NCI-H82 treated with DMSO at 0.1 percent for 48 hours (cell line): ENCODE data around the gene SMU1.

ENCODE experiments used
- DNase-seq: peaks from one replicate; lab custom pipeline; 2025; ENCODE audit not compliant: unreplicated experiment; lab: John Stamatoyannopoulos, UW

SMU1 gene

GRCh38 chr9:33046061-33046460 is 30.4 kb downstream of the SMU1 start:
- no peak for DNase-seq

- peak; percentile 45 for DNase-seq
Measured at GRCh38 chr9:33044677-33045282, 31.7 kb downstream of the SMU1 start.

- DNase-seq = peak; percentile 45
Measured at GRCh38 chr9:33044162-33044673, 32.3 kb downstream of the SMU1 start.

GRCh38 chr9:33043671-33044070 is 32.8 kb downstream of the SMU1 start:
- DNase-seq = no peak

GRCh38 chr9:33042473-33042872 is 34.0 kb downstream of the SMU1 start:
- DNase-seq = no peak

- DNase-seq = no peak
Measured at GRCh38 chr9:33041432-33042188, 34.9 kb downstream of the SMU1 start.

- DNase-seq = no peak
Measured at GRCh38 chr9:33040792-33041431, 35.6 kb downstream of the SMU1 start.

- DNase-seq = no peak
Measured at GRCh38 chr9:33032865-33033264, 43.6 kb downstream of the SMU1 start.

GRCh38 chr9:33032292-33032691 is 44.2 kb downstream of the SMU1 start:
- DNase-seq = no peak

GRCh38 chr9:33030285-33030684 is 46.2 kb downstream of the SMU1 start:
- DNase-seq = no peak

GRCh38 chr9:33029231-33029786 is 47.2 kb downstream of the SMU1 start:
- no peak for DNase-seq

GRCh38 chr9:33025572-33026342 is 50.7 kb downstream of the SMU1 start:
- DNase-seq = peak; percentile 26

- DNase-seq = peak; percentile 55
Measured at GRCh38 chr9:33024966-33025571, 51.4 kb downstream of the SMU1 start, which contains the start of gene DNAJA1. DNAJA1 (plus strand) TSS chr9:33025273; CDS start chr9:33026485, 1,212 bp downstream.

GRCh38 chr9:33024126-33024965 is 52.1 kb downstream of the SMU1 start:
- no peak for DNase-seq

- DNase-seq = no peak
Measured at GRCh38 chr9:33023661-33024060, 52.8 kb downstream of the SMU1 start.

- no peak for DNase-seq
Measured at GRCh38 chr9:33022755-33023154, 53.7 kb downstream of the SMU1 start.

- DNase-seq = no peak
Measured at GRCh38 chr9:33022303-33022702, 54.2 kb downstream of the SMU1 start.

- no peak for DNase-seq
Measured at GRCh38 chr9:33019797-33020196, 56.7 kb downstream of the SMU1 start.

GRCh38 chr9:33017283-33018041 is 59.0 kb downstream of the SMU1 start:
- no peak for DNase-seq
